ENCODE results near the gene SDC3. TPM values are rescaled to one million over a fixed set of nuclear protein-coding genes. Genes with fewer than 3 reads are reported as not detected.

Gene SDC3
- total and polyA plus RNA-seq, 11 donors = 16.8 to 83.4 (median 28.8) TPM

DNA sequence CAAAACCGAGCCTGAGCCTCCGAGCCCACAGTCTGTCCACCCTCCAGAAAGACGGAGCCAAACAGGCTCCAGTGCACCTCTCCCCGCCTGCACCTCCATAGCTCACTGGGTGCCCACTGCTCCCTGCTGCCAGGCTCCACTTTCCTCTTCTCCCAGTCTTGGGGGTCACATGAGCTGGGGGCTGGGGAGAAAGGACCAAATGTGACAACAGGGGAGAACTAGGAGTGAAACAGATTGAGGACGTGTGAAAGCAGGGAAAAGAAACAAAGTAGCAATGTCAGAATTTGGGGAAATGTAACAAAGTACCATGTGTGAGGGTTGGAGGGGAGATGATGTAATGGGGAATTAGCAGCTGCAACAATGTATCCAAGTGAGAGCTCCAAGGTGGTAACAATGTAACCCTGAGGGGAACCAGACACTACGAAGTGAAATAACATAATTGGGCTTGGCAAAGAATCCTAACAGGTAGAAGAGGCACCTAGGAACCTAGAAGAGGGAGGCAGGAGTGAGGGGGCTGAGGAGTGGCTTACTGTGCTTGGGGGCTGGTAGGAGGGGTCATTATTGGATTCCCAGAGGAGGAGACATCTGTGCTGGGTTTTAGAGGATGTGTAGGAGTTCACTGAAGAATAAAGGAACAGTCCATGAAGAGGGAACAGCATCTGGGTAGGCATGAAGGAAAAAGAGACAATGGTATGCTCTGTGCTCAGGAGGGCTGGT, 12.5 kb downstream of the SDC3 start:
- WGBS, 4 donors = 71 to 79% (median 74%) methylated on average over 6 of the region's 6 CpGs
- Histone ChIP-seq H3K27ac (peak overlapping the region in 1 of 12 donors; percentile 88), H3K27me3 (no peaks in the 10 kb centered on the region), H3K9me3 (no peaks in the 10 kb centered on the region), H3K4me3 (no peak overlapping the region), H3K36me3 (no peaks in the 10 kb centered on the region), H3K4me1 (peaks cover 0 to 40% (median 13%) of the 10 kb centered on the region in 12 donors)
- DNase-seq (no peak), ATAC-seq (no peak)
- intact Hi-C loops (cut with DNase I) = no loop called here
- TF ChIP-seq, protein P1, sequence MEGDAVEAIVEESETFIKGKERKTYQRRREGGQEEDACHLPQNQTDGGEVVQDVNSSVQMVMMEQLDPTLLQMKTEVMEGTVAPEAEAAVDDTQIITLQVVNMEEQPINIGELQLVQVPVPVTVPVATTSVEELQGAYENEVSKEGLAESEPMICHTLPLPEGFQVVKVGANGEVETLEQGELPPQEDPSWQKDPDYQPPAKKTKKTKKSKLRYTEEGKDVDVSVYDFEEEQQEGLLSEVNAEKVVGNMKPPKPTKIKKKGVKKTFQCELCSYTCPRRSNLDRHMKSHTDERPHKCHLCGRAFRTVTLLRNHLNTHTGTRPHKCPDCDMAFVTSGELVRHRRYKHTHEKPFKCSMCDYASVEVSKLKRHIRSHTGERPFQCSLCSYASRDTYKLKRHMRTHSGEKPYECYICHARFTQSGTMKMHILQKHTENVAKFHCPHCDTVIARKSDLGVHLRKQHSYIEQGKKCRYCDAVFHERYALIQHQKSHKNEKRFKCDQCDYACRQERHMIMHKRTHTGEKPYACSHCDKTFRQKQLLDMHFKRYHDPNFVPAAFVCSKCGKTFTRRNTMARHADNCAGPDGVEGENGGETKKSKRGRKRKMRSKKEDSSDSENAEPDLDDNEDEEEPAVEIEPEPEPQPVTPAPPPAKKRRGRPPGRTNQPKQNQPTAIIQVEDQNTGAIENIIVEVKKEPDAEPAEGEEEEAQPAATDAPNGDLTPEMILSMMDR (IDR thresholded peaks at IDR 0.05) = no peak
- no peak for TF ChIP-seq POLR2A (IDR thresholded peaks at IDR 0.05)

DNA sequence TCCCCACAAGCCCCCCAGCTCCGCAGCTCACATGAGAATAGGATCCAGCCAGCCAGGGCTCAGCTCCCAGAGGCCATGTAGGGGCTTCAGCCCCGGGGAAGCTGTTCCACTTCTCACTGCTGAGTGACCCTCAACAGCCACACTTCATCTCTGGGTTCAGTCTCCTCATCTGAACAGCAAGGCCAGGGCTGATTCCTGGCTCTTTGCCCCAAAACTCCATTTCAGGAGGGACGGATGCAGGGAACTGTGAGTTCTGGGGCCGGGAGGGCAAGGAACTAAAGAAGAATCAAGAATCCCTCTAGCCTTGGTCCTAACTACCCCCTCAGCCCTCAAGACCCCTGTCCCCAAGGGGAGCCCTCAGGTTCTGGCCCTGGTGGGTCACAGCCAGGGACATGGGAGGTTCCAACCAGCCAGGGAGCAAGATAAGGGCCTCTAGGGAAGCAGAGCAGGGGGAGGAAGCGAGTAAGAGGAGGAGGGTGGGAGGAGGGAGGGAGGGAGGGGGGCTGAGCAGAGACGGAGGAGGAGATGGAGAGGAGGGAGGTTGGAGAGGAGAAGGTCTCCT, 13.1 kb downstream of the SDC3 start:
- peak overlapping the region in 1 of 12 donors; percentile 88 for H3K27ac ChIP-seq
- H3K27me3 ChIP-seq = no peaks in the 10 kb centered on the region
- WGBS, 4 donors = 56 to 64% (median 58%) methylated on average over 6 of the region's 6 CpGs
- ATAC-seq (no peak), DNase-seq (no peak)
- H3K4me3 ChIP-seq = no peak overlapping the region
- H3K36me3 ChIP-seq = no peaks in the 10 kb centered on the region
- peaks cover 0 to 39% (median 12%) of the 10 kb centered on the region in 12 donors for H3K4me1 ChIP-seq
- TF ChIP-seq, protein P1 (IDR thresholded peaks at IDR 0.05) = no peak
- TF ChIP-seq POLR2A (IDR thresholded peaks at IDR 0.05) = no peak
- no peaks in the 10 kb centered on the region for H3K9me3 ChIP-seq
- intact Hi-C loops (cut with DNase I) = no loop called here

DNA sequence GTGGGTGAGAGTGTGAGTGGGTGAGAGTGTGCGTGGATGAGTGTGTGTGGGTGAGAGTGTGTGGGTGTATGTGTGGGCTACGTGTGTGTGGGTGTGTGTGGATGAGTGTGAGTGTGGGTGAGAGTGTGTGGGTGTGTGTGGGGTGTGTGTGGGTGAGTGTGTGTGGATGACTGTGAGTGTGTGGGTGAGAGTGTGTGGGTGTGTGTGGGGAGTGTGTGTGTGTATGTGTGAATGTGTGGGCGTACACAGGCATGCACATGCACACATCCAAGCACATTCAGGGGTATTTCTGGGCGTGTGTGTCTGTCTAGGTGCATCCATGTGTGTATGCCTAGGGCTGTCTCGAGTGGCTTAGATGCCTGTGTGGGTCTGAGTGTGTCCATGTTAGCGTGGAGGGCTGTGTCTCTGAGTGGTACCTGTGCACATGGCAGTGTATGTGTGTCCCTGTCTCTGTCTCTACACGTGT, 14.0 kb downstream of the SDC3 start:
- WGBS, 4 donors = 72 to 79% (median 76%) methylated on average over 7 of the region's 7 CpGs
- no peak for DNase-seq
- TF ChIP-seq, protein P1 (IDR thresholded peaks at IDR 0.05) = no peak
- TF ChIP-seq POLR2A (IDR thresholded peaks at IDR 0.05) = no peak

DNA sequence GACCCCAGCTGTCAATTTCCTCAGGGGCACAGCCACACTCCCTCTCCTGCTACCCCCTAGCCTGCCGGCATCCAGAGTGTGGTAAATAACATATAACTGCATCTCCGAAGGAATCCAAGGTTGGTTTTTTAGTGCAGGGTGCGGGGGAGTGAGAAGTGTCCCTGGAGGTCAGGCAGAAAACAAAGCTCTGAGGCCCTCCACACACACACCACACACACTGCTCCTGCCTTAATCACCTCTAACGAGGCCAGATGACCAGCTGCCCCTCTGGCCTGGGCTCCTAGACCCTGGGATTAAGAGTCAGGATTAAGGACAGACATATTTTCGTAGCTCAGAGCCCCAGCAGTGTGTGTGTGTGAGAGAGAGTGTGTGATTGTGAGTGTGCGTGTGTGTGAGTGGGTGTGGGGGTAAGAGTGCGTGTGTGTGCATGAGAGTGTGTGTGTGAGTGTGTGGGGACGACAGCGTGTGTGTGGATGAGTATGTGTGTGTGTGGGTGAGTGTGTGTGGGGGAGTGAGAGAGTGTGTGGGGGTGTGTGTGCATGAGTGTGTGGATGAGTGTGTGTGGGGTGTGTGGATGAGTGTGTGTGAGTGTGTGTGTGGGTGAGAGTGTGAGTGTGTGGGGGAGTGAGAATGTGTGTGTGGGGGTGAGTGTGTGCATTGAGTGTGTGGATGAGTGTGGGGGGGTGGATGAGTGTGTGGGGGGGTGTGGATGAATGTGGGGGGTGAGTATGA, 14.6 kb downstream of the SDC3 start:
- Histone ChIP-seq H3K36me3 (no peaks in the 10 kb centered on the region), H3K4me3 (no peak overlapping the region), H3K9me3 (no peaks in the 10 kb centered on the region), H3K27me3 (no peaks in the 10 kb centered on the region), H3K27ac (peak overlapping the region in 1 of 12 donors; percentile 88), H3K4me1 (peaks cover 0 to 42% (median 15%) of the 10 kb centered on the region in 12 donors)
- intact Hi-C loops (cut with DNase I) = loop anchor here in 2 of 10 donors (5.0 kb wide), 2 partner anchors 37 to 72 kb away; no protein-coding TSS in a partner anchor
- no peak for TF ChIP-seq POLR2A (IDR thresholded peaks at IDR 0.05)
- TF ChIP-seq, protein P1 (IDR thresholded peaks at IDR 0.05) = no peak
- DNase-seq = no peak
- ATAC-seq = no peak
- 76 to 82% (median 80%) methylated on average over 9 of the region's 9 CpGs for WGBS, 4 donors

More for the DNA sequence above, 14.0 kb downstream of the SDC3 start:
- Histone ChIP-seq H3K27me3 (no peaks in the 10 kb centered on the region), H3K4me3 (no peak overlapping the region), H3K27ac (peak overlapping the region in 1 of 12 donors; percentile 88), H3K4me1 (peaks cover 0 to 39% (median 12%) of the 10 kb centered on the region in 12 donors), H3K9me3 (no peaks in the 10 kb centered on the region), H3K36me3 (no peaks in the 10 kb centered on the region)
- intact Hi-C loops (cut with DNase I) = loop anchor here in 2 of 10 donors (5.0 kb wide), 2 partner anchors 37 to 72 kb away; no protein-coding TSS in a partner anchor
- no peak for ATAC-seq

Measured in heart left ventricle (tissue), 16 donors.